Motor neuron (in vitro differentiated cells): Measurements from ENCODE around the gene MS4A4E. TPM values are rescaled to one million over a fixed set of nuclear protein-coding genes. Genes with fewer than 3 reads are reported as not detected.
A peak's percentile ranks its signal among the peaks of the same experiment; 100 is the strongest.
"Not testable (repeated sequence)": the region's sequence is repeated elsewhere in the genome, so short reads cannot be mapped to it uniquely, and the experiment has no call there.

Experiments
- ATAC-seq, 8 experiments: fragments of 200-7000 bp; cut with Tn5 transposase; replicated peaks in 6 of 8; 2 replicates each; pipeline ENCODE4 v1.8.0; 2021; ENCODE audit warnings: mild to moderate bottlenecking in 8 of 8, moderate library complexity in 8 of 8
- H3K27ac ChIP-seq, 2 donors: fragments of 250-450 bp; sonication (Bioruptor Pico); 2 replicates each; pipeline ENCODE4 v1.9.0; 2021; ENCODE audit warnings: antibody characterized with exemption in 2 of 2, mild to moderate bottlenecking in 2 of 2, moderate library complexity in 1 of 2
- H3K4me1 ChIP-seq, 2 donors: fragments of 250-450 bp; sonication (Bioruptor Pico); replicated peaks in 1 of 2; 2 replicates each; pipeline ENCODE4 v1.6.1; 2021; ENCODE audit warnings: antibody characterized with exemption in 2 of 2, mild to moderate bottlenecking in 2 of 2, moderate library complexity in 1 of 2
- H3K4me3 ChIP-seq, 5 donors: fragments of 250-450 bp; sonication (Bioruptor Pico); 2 replicates each; pipeline ENCODE4 v1.9.0; 2021; ENCODE audit warnings: antibody characterized with exemption in 5 of 5, mild to moderate bottlenecking in 5 of 5, moderate library complexity in 4 of 5
- WGBS, 10 experiments: fragments of 450-650 bp; shearing (Covaris generic); methylation state at CpG; one replicate each; pipeline ENCODE4 v1.0.0; 2022; 5-methylcytosine and 5-hydroxymethylcytosine counted together
- in situ Hi-C, 9 experiments: fragments of 400-800 bp; cut with MboI; loops; one replicate each; pipeline ENCODE4 v1.15.0; 2021; ENCODE audit warnings: low sequenced_read_pairs in 9 of 9, low pct_unique_long_range_greater_than_20kb in 2 of 9; ENCODE audit not compliant: unreplicated experiment in 9 of 9
- total RNA-seq, 8 experiments: library from RNA; unstranded; fragments of 300-600 nt; gene quantifications; 2 replicates each; pipeline versions ENCODE4 v1.2.3 to v1.2.4, GENCODE V29; 2022

MS4A4E gene
- total RNA-seq, 8 experiments from 2014 or later = 0.81 TPM; not detected in 7

DNA sequence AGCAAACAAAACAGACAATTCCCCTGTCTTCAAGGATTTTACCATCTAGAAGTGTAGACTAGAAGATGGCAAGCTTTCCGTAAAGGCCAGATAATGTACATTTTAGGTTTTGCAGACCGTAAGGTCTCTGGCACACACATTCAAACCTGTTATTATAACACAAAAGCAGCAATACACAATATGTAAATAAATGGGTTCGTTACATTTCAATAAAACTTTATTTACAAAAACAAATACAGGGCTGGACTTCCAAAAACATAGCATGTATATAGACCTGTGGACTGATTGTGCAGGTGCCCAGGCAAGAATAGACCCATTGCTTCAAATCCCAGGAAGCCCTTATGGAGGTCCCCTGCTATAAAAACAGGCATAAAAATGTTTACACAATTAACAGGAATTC is 33.0 kb downstream of the MS4A4E start:
- in situ Hi-C loops = no loop called here

DNA sequence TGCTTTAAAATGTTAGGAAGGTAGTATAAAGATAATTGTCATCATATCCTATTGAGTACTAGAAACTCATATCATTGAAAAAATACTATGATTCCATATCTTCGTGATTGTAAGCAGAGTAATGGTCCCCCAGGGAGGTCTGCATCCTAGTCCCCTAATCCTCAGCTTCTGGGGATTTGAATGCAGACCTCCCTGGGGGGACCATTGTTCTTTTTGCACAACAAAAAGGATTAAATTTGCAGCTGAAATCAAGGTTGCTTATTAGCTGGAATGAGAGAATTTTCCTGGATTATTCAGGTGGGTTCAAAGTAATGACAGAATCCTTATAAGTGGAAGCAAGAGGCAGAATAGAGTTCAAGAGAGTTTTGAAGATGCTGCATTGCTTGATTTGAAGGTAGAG is 34.0 kb downstream of the MS4A4E start:
- in situ Hi-C loops = no loop called here
- no peak for ATAC-seq
- WGBS, 10 experiments = 0 to 67% (median 21%) methylated on average over 1 of the region's 1 CpG; no CpG with 5 or more reads in 6 of the 10 experiments
- H3K27ac ChIP-seq = no peak overlapping the region
- no peaks in the 10 kb centered on the region for H3K4me1 ChIP-seq
- no peak overlapping the region for H3K4me3 ChIP-seq

More for the DNA sequence above, 33.0 kb downstream of the MS4A4E start:
- H3K4me1 ChIP-seq = no peaks in the 10 kb centered on the region
- no peak for ATAC-seq
- H3K4me3 ChIP-seq = no peak overlapping the region
- 0 to 100% (median 72%) methylated on average over 1 to 3 of the region's 3 CpGs; no CpG with 5 or more reads in 2 of the 10 experiments for WGBS, 10 experiments
- H3K27ac ChIP-seq = no peak overlapping the region

DNA sequence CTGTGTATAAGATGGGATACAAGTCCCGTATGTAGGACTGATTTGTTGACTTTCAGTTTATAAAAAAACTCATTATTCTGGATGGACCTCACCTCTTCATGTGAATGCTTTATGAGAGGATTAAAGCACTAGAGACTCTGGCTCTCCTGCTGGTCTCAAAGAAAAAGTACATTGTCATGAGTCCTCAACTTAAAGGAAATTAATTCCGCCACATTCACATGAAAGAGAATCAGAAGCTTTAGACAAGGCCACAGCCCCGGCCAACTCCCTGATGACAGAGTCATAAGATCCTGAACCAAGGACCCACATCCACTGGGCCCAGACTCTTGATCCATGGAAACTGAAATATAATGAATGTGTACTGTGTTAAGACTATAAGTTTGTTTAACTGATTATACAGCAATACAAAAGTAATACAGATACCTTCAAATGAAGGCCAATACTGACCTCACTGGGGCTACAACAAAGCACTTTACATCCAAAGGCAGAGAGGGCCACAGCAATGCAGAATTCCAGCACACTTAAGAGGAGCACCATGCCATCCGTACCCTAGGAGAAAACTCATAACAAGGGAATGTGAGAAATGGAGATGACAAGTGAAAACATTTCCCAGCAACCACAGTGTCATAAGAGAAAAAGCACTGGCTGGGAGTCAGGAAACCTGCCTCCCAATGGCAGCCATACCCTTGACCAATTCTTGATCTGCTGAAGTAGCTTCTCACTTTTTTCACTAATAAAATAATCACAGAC is 34.6 kb downstream of the MS4A4E start:
- WGBS, 10 experiments = 0 to 60% (median 23%) methylated on average over 1 to 3 of the region's 4 CpGs

DNA sequence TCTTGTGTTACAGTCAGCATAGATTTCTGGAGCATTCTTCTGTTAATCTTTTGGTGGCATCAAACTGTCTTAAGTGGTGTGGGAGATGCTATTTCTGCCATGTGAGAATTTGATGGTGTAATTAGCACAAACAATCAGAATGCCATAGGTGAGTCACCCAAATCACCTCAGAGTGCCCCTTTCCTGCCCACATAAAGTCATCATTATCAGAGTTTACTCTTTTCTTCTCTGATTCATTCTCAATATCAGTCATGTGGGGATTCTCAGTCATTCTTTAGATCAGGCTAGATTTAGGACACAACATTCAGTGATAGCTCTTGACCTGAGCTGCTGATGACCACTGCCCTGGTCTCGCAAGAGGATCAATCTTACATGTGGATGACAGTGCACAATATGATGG is 36.3 kb downstream of the MS4A4E start:
- WGBS, 10 experiments = 0 to 100% (median 100%) methylated on average over 1 of the region's 1 CpG; no CpG with 5 or more reads in 4 of the 10 experiments

More for the DNA sequence above, 34.6 kb downstream of the MS4A4E start:
- H3K27ac ChIP-seq = no peak overlapping the region
- no peak overlapping the region for H3K4me3 ChIP-seq
- peak in 2 of 8 experiments; percentile 20 to 32 for ATAC-seq
- in situ Hi-C loops = no loop called here
- no peaks in the 10 kb centered on the region for H3K4me1 ChIP-seq

DNA sequence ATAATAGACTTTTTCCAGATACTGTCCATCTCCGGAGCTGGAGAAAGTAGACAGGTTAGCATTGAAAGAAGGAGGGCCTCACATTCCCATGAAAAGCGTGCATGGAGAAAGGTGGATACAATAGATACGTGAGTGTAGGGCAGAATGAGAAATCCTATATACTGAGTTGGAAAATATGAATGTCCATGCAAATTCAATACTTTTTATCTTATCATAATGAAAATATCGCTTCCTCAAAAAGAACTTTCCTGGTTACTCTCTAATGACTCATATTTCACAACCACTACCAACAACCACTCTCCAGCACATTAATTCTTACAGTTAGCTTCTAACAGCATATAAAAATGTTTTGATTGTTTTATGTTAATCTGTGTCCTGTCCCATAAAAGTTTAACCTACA is 38.0 kb downstream of the MS4A4E start:
- in situ Hi-C loops = no loop called here
- ATAC-seq = no peak
- Histone ChIP-seq H3K4me3 (no peak overlapping the region), H3K27ac (no peak overlapping the region), H3K4me1 (no peaks in the 10 kb centered on the region)
- 3 to 100% (median 84%) methylated on average over 1 to 4 of the region's 4 CpGs for WGBS, 10 experiments

More for the DNA sequence above, 36.3 kb downstream of the MS4A4E start:
- in situ Hi-C loops = no loop called here
- H3K4me3 ChIP-seq = no peak overlapping the region
- no peak overlapping the region for H3K27ac ChIP-seq
- no peak for ATAC-seq
- H3K4me1 ChIP-seq = no peaks in the 10 kb centered on the region

DNA sequence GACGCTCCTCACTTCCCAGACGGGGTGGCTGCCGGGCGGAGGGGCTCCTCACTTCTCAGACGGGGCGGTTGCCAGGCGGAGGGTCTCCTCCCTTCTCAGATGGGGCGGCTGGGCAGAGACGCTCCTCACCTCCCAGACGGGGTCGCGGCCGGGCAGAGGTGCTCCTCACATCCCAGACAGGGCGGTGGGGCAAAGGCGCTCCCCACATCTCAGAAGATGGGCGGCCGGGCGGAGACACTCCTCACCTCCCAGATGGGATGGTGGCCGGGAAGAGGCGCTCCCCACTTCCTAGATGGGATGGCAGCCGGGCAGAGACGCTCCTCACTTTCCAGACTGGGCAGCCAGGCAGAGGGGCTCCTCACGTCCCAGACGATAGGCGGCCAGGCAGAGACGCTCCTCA is 41.6 kb downstream of the MS4A4E start:
- not testable (repeated sequence) for H3K4me3 ChIP-seq
- no CpG with 5 or more reads among the region's 26 CpGs for WGBS, 10 experiments

DNA sequence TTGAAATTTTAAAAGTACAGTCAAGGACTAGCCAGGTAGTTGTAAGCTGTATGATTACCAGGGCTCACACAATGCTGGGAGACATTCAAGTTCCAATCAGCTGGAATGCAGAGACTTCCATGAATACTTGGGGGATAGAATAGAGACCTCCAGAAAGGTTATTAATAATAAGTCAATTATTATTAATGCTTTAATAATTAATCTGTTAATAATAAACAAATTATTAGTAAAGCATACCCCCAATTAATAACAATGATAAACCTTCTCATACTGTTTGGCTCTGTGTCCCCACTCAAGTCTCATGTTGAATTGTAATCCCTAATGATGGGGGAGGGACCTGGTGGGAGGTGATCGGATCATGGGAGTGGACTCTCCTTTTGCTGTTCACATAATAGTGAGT is 45.5 kb downstream of the MS4A4E start:
- H3K4me1 ChIP-seq = no peaks in the 10 kb centered on the region
- no peak overlapping the region for H3K4me3 ChIP-seq
- ATAC-seq = no peak
- in situ Hi-C loops = no loop called here
- WGBS, 10 experiments = 14 to 100% (median 80%) methylated on average over 1 of the region's 1 CpG; no CpG with 5 or more reads in 5 of the 10 experiments
- H3K27ac ChIP-seq = no peak overlapping the region

More for the DNA sequence above, 41.6 kb downstream of the MS4A4E start:
- ATAC-seq, H3K4me1 ChIP-seq, in situ Hi-C loops, H3K27ac ChIP-seq: not testable (repeated sequence)

DNA sequence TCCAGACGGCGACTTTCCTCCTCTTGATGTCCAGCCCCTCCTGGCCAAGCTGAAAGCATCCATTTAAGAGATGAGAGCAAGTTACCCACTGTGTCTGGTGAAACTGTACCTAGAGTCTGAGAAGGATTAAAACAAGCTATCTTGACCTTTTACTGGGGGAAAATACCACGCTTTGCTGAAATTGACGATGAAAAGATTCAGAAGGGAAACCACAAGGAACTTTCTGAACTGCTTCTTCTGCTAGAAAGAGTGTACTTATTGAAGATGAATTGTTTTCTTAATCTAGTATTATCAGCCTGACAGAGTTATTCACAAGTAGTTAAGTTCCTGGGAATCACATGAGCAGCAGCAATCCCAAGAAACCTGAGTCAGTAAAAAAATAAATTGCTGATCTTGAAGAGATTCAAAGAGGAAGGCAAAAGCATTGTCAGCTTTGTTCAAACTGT is 47.0 kb downstream of the MS4A4E start:
- WGBS, 10 experiments = 6 to 87% (median 84%) methylated on average over 2 to 4 of the region's 4 CpGs; no CpG with 5 or more reads in 3 of the 10 experiments
- no peak overlapping the region for H3K27ac ChIP-seq
- H3K4me3 ChIP-seq = no peak overlapping the region
- no peaks in the 10 kb centered on the region for H3K4me1 ChIP-seq
- ATAC-seq = no peak
- in situ Hi-C loops = no loop called here

DNA sequence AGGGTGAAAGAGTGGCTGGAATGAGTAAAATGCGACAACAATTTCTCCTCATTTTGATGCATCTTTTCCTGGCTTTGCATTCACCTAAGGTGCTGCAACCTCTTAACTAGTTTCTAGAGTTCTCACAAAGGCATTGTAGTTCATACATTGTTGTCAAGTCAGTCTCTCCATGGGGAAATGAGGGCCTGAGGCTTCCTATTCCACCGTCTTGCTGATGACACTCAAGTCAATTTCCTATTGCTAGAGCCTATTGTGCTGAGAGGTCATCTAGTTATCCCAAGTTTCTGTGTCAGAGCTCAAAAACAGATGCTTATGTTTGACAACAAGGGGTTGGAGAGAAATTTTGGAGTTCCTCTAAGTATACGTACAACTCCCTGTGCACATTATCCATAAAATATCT is 48.4 kb downstream of the MS4A4E start:
- H3K4me3 ChIP-seq = no peak overlapping the region
- ATAC-seq = no peak
- H3K4me1 ChIP-seq = no peaks in the 10 kb centered on the region
- H3K27ac ChIP-seq = no peak overlapping the region
- in situ Hi-C loops = no loop called here
- 0 to 100% (median 67%) methylated on average over 1 to 3 of the region's 3 CpGs; no CpG with 5 or more reads in 1 of the 10 experiments for WGBS, 10 experiments

DNA sequence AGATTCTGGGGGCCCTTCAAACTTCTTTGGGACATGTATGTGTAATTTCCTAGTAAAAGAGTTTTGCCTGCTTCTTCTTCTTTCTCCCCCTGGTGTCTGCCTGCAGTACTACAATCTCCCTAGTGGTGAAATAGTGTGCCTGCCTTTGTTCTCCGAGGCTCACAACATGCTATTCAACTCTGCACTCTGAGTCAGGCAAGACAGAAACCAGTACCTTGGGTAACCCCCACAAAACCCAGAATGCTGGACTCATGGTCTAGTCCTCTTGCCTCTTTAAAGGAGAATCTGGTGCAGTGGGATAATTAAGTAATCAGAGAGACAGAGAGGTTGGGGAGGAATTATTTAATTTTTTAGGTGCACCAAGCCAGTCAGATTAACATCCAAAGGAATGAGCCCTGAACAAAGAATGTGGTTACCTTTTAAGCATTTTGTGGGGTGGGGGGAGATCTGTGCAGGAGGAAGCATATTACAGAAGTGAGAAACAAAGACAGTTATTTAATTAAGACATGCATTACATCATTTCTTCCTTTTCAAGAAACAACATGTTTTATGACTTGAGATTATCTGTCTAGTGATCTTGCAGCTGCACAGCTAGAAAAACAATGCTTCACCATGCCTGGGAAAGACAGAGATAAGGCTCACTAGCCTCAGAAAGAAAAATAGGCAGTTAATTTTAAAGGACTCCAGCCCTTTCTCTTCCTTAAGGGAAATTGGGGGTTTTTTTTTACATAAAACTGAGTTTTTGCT is 49.1 kb downstream of the MS4A4E start:
- WGBS, 10 experiments = 0 to 57% (median 32%) methylated on average over 1 of the region's 1 CpG; no CpG with 5 or more reads in 6 of the 10 experiments
- peak in 5 of 8 experiments; percentile 46 to 78 (median 75) for ATAC-seq
- Histone ChIP-seq H3K4me3 (no peak overlapping the region), H3K4me1 (no peaks in the 10 kb centered on the region), H3K27ac (no peak overlapping the region)
- in situ Hi-C loops = no loop called here

DNA sequence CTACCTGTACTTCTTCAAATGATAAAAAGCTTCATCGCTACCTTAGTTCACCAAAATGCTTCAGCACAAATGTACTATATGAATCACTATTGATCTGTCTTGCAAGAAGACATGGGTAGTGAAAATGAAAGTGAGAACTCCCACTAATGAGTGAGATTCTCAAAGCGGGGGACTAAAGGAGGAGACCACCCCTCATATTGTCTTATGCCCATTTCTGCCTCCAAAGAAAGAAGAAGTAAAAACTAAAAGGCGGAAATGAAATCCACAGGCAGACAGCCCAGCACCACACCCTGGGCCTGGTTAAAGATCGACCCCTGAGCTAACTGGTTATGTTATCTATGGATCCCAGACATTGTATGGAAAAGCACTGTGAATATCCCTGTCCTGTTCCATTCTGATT is 50.4 kb downstream of the MS4A4E start:
- WGBS, 10 experiments = 0 to 100% (median 85%) methylated on average over 1 to 4 of the region's 4 CpGs; no CpG with 5 or more reads in 3 of the 10 experiments
- H3K27ac ChIP-seq, H3K4me1 ChIP-seq, in situ Hi-C loops, H3K4me3 ChIP-seq, ATAC-seq: not testable (repeated sequence)

DNA sequence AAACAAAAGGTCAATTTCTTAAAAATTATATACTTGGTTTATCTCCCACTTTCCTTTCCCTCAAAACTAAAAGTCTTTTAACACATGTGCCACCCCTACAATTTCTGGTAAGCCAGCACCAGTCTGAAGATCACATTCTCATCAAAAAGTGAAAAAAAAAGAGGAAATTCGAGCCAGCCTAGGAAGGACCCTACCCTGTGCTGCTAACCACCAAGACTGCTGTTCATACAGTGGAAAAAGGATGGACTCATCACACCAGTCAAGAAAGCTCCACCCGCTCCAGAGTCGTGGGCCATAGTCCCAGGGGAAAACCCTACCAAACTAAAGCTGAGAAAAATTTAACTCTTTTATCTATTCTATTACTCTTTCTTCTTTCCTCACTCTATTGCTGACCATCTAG is 54.5 kb downstream of the MS4A4E start:
- in situ Hi-C loops, ATAC-seq: not testable (repeated sequence)
- 0 to 80% (median 29%) methylated on average over 1 to 3 of the region's 3 CpGs; no CpG with 5 or more reads in 2 of the 10 experiments for WGBS, 10 experiments

DNA sequence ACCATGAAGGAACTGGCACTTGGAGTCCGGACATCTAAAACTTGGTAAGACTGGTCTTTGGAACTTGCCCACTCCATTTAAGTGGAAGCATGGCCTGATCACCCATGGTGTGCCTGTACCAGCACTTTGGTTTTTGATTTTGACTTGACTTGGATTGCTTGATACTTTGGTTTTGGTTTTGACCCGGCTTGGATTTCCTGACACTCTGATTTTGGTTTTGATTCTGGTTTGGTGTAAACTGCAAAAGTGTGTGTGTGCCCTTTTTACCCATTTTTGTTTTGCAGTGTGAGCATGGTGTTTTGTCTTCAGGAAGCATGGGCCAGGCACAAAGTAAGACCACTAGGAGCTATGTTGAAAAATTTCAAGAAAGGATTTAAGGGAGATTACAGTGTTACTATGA is 56.8 kb downstream of the MS4A4E start:
- H3K4me3 ChIP-seq, H3K4me1 ChIP-seq, H3K27ac ChIP-seq, ATAC-seq, in situ Hi-C loops: not testable (repeated sequence)
- 79 to 100% methylated on average over 2 of the region's 2 CpGs; no CpG with 5 or more reads in 8 of the 10 experiments for WGBS, 10 experiments

More for the DNA sequence above, 54.5 kb downstream of the MS4A4E start:
- not testable (repeated sequence) for H3K27ac ChIP-seq, H3K4me3 ChIP-seq, H3K4me1 ChIP-seq
